Keratinocyte (primary cell): Measurements from ENCODE around the gene KRTAP4-9. TPM values are rescaled to one million over a fixed set of nuclear protein-coding genes. Genes with fewer than 3 reads are reported as not detected.
"Not testable (repeated sequence)": the region's sequence is repeated elsewhere in the genome, so short reads cannot be mapped to it uniquely, and the experiment has no call there.

Experiments
- DNase-seq: peaks from one replicate; pipeline ENCODE4 v3.0.0-alpha.2; 2011; ENCODE audit warnings: low read depth, missing footprints, low spot score
- FAIRE-seq: peaks from 2 replicates; lab custom pipeline; 2011; peaks lifted over from hg19 to GRCh38; lab: Jason Lieb, UNC
- H2AFZ ChIP-seq: 2 replicates; pipeline ENCODE4 v1.6.0; 2012; ENCODE audit warnings: low read length, control low read depth, inconsistent platforms; ENCODE audit not compliant: control insufficient read depth
- H3K27ac ChIP-seq: 2 replicates; pipeline ENCODE4 v1.5.1; 2011; ENCODE audit warnings: low read length; ENCODE audit not compliant: control insufficient read depth, insufficient read depth
- H3K27me3 ChIP-seq: 3 replicates; pipeline ENCODE4 v1.6.0; 2011; ENCODE audit warnings: low read length; ENCODE audit not compliant: control insufficient read depth, insufficient read depth; ENCODE audit errors: extremely low read depth
- H3K36me3 ChIP-seq, 2 experiments: 2 replicates in 1 of 2; 3 replicates in 1 of 2; pipeline ENCODE4 v1.5.1; 2011; ENCODE audit warnings: low read length in 2 of 2, mild to moderate bottlenecking in 1 of 2; ENCODE audit not compliant: control insufficient read depth in 2 of 2, insufficient read depth in 2 of 2; ENCODE audit errors: extremely low read depth in 1 of 2
- H3K4me1 ChIP-seq: 3 replicates; pipeline ENCODE4 v1.5.1; 2011; ENCODE audit warnings: low read length; ENCODE audit not compliant: control insufficient read depth, insufficient read depth; ENCODE audit errors: extremely low read depth
- H3K4me2 ChIP-seq: 3 replicates; pipeline ENCODE4 v1.6.0; 2011; ENCODE audit warnings: low read depth, low read length; ENCODE audit not compliant: control insufficient read depth, insufficient read depth; ENCODE audit errors: extremely low read depth
- H3K4me3 ChIP-seq, 3 experiments: fragments of 200-600 bp in 1 of 3; sonication (generic) in 1 of 3; 2 replicates in 2 of 3; 3 replicates in 1 of 3; pipeline ENCODE4 v1.5.1; 2011 to 2016; ENCODE audit warnings: low read length in 3 of 3, mild to moderate bottlenecking in 3 of 3, control low read depth in 2 of 3, inconsistent platforms in 1 of 3, low read depth in 1 of 3, mixed read lengths in 1 of 3, mixed run types in 1 of 3, moderate library complexity in 1 of 3; ENCODE audit not compliant: control insufficient read depth in 2 of 3, insufficient read depth in 2 of 3; ENCODE audit errors: extremely low read depth in 1 of 3
- H3K79me2 ChIP-seq: 2 replicates; pipeline ENCODE4 v1.6.0; 2012; ENCODE audit warnings: low read length; ENCODE audit not compliant: control insufficient read depth, insufficient read depth
- H3K9ac ChIP-seq: 3 replicates; pipeline ENCODE4 v1.6.0; 2011; ENCODE audit warnings: low read length; ENCODE audit not compliant: control insufficient read depth, insufficient read depth; ENCODE audit errors: extremely low read depth
- H3K9me1 ChIP-seq: 3 replicates; pipeline ENCODE4 v1.6.0; 2011; ENCODE audit warnings: low read length; ENCODE audit not compliant: control insufficient read depth, insufficient read depth; ENCODE audit errors: extremely low read depth
- H3K9me3 ChIP-seq: 2 replicates; pipeline ENCODE4 v1.5.1; 2012; ENCODE audit warnings: low read depth, low read length; ENCODE audit not compliant: control insufficient read depth
- H4K20me1 ChIP-seq: 3 replicates; pipeline ENCODE4 v1.6.0; 2011; ENCODE audit warnings: low read length; ENCODE audit not compliant: control insufficient read depth, insufficient read depth; ENCODE audit errors: extremely low read depth
- EZH2 ChIP-seq: IDR thresholded peaks from one replicate; pipeline ENCODE4 v1.6.1; 2012; ENCODE audit warnings: inconsistent platforms, mild to moderate bottlenecking, low read length, moderate library complexity
- dilution Hi-C: fragments of 300-500 bp; cut with MboI; formaldehyde crosslinking; loops from one replicate; pipeline ENCODE4 v1.7.0; 2020; ENCODE audit warnings: low sequenced_read_pairs; ENCODE audit not compliant: extremely low pct_ligation_motif_present
- polyA plus RNA-seq, 5 experiments: library from polyadenylated mRNA; depleted of rRNA in 3 of 5; stranded (reverse) in 3 of 5; stranded (forward) in 1 of 5; unstranded in 1 of 5; fragments of >200 nt; gene quantifications; 1 replicate in 1 of 5; 2 replicates in 3 of 5; 3 replicates in 1 of 5; pipeline versions ENCODE4 v1.2.1 to v1.2.3, GENCODE V29; 2011 to 2012; ENCODE audit warnings: missing spikeins in 2 of 5, low read depth in 1 of 5, low replicate concordance in 1 of 5
- TF ChIP-seq, protein P1 (sequence below), 3 experiments: IDR thresholded peaks in 1 of 3; conservative IDR thresholded peaks in 1 of 3; optimal IDR thresholded peaks in 1 of 3; 2 replicates in 2 of 3; 3 replicates in 1 of 3; pipeline versions ENCODE3 to v1.5.1; 2011; ENCODE audit warnings: low read length in 3 of 3, mild to moderate bottlenecking in 3 of 3, moderate library complexity in 2 of 3, control low read depth in 1 of 3, inconsistent platforms in 1 of 3; ENCODE audit not compliant: insufficient read depth in 2 of 3; ENCODE audit errors: extremely low read depth in 1 of 3

KRTAP4-9 gene
- polyA plus RNA-seq, 1 donor (not counting 4 experiments of a cell fraction or from before 2014, with no cell fraction given) = not detected

DNA sequence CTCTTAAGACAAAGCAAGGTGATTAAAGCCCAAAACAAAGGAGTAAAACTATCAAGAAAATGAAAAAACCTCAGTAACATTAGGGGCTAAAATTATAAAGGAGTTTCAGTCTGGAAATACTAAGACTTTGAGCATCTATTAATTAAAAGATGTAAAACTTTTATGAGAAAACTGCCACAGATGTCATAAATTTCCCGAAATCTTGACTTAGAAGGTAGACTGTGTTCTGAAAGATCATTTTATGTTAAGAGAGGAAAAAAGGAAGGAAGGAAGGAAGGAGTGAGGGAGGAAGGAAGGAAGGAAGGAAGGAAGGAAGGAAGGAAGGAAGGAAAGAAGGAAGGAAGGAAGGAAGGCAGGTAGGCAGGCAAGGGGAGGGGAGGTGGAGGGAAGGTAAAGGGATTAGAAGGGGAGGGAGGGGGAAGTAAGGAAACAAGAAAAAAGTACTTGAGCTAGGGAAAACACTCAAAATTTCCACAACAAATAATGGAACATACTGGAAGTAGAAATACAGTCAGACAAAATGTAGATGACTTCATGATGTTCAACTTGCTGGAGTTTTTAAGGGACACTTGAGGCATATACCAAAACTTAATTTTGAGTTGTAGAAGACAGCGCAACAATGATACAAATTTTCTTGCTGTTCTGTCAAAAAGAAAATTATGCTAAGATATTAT, 42.5 kb downstream of the KRTAP4-9 start:
- no peak overlapping the region for H2AFZ ChIP-seq
- H3K79me2 ChIP-seq = no peaks in the 10 kb centered on the region
- no peak for TF ChIP-seq EZH2
- TF ChIP-seq, protein P1, sequence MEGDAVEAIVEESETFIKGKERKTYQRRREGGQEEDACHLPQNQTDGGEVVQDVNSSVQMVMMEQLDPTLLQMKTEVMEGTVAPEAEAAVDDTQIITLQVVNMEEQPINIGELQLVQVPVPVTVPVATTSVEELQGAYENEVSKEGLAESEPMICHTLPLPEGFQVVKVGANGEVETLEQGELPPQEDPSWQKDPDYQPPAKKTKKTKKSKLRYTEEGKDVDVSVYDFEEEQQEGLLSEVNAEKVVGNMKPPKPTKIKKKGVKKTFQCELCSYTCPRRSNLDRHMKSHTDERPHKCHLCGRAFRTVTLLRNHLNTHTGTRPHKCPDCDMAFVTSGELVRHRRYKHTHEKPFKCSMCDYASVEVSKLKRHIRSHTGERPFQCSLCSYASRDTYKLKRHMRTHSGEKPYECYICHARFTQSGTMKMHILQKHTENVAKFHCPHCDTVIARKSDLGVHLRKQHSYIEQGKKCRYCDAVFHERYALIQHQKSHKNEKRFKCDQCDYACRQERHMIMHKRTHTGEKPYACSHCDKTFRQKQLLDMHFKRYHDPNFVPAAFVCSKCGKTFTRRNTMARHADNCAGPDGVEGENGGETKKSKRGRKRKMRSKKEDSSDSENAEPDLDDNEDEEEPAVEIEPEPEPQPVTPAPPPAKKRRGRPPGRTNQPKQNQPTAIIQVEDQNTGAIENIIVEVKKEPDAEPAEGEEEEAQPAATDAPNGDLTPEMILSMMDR (optimal IDR thresholded peaks at IDR 0.05 in 1 of 3, IDR thresholded peaks at IDR 0.05 in 1 of 3, conservative IDR thresholded peaks at IDR 0.05 in 1 of 3; ENCODE audit: extremely low read depth in 1 of 3, insufficient read depth in 2 of 3, low read length in 3 of 3) = no peak
- DNase-seq (no peak), FAIRE-seq (no peak)
- H3K9me3 ChIP-seq = peaks cover 3% of the 10 kb centered on the region
- no peaks in the 10 kb centered on the region for H3K9me1 ChIP-seq
- no peak overlapping the region for H3K4me3 ChIP-seq
- no peak overlapping the region for H3K27ac ChIP-seq
- dilution Hi-C loops = no loop called here
- H3K36me3 ChIP-seq = no peaks in the 10 kb centered on the region
- no peak overlapping the region for H3K9ac ChIP-seq
- H4K20me1 ChIP-seq = no peaks in the 10 kb centered on the region
- H3K27me3 ChIP-seq = no peaks in the 10 kb centered on the region
- H3K4me1 ChIP-seq = no peaks in the 10 kb centered on the region
- H3K4me2 ChIP-seq = no peak overlapping the region

DNA sequence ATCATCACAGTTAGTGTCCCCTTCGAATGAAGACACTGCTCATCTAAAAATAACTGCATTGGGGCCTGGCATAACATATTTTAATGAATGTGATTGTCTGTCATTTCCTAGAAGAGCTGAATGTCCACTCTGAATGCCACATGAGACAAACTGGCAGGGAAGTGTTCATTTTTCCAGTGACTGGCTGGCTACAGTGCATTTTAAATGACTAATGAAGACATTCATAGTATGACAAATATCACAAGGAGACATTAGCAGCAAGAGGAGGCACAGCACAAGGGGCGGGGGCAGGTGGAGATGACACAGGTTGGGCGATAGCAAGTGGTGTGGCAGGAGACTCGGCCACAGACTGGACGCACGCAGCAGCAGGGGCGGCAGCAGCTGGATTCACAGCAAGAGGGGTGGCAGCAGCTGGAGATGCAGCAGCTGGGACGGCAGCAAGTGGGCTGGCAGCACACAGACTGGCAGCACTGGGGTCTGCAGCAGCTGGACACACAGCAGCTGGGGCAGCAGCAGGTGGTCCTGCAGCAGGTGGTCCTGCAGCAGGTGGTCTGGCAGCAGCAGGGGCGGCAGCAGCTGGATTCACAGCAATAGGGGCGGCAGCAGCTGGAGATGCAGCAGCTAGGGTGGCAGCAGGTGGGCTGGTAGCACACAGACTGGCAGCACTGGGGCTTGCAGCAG, 43.9 kb downstream of the KRTAP4-9 start:
- H3K4me3 ChIP-seq, H3K4me2 ChIP-seq, H3K9ac ChIP-seq, H3K9me1 ChIP-seq, H4K20me1 ChIP-seq, H3K36me3 ChIP-seq, H3K79me2 ChIP-seq, H3K9me3 ChIP-seq, H3K27ac ChIP-seq, dilution Hi-C loops, H2AFZ ChIP-seq, FAIRE-seq, H3K4me1 ChIP-seq, H3K27me3 ChIP-seq, DNase-seq: not testable (repeated sequence)
